ENCODE results near the gene HOMER2.

DNA sequence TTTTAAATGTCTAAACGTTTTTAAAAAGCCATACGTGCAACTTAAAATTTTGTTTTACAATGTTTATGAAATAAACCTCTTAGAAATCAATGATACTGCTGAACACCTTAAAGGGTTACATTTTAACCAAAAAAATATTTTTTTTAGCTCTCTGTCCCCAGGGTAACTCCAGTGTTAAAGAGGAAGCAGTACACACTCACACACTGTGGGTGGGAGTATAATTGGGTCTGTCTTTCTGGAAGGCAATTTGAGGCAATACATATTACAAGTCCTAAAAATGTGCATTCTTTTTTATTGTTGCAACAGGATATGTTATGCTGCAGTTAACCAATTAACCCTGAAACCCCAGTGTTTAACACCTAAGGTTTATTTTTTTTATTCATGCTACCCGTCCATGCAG, 109.0 kb downstream of the HOMER2 start:
- TF ChIP-seq PHF8 (IDR thresholded peaks at IDR 0.05; ENCODE audit: borderline replicate concordance, low read length) (no peak), BACH1 (tag; IDR thresholded peaks at IDR 0.05) (no peak), YBX1 (IDR thresholded peaks at IDR 0.05) (no peak), RBFOX2 (IDR thresholded peaks at IDR 0.05; ENCODE audit: low read depth, low read length) (no peak), CBX2 (IDR thresholded peaks at IDR 0.05; ENCODE audit: insufficient read depth, low read length, poor library complexity, severe bottlenecking) (no peak), MEF2A (IDR thresholded peaks at IDR 0.05; ENCODE audit: control insufficient read depth, low read depth, low read length) (no peak), NCOA4 (IDR thresholded peaks at IDR 0.05; ENCODE audit: partially characterized antibody) (no peak), ZNF668 (CRISPR knock-in tag; IDR thresholded peaks at IDR 0.05) (no peak), SRF (CRISPR knock-in tag; IDR thresholded peaks at IDR 0.05) (no peak), MECOM (CRISPR knock-in tag; IDR thresholded peaks at IDR 0.05) (no peak), ZEB2 (IDR thresholded peaks at IDR 0.05) (no peak)
- TF ChIP-seq, protein P1, sequence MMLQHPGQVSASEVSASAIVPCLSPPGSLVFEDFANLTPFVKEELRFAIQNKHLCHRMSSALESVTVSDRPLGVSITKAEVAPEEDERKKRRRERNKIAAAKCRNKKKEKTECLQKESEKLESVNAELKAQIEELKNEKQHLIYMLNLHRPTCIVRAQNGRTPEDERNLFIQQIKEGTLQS (IDR thresholded peaks at IDR 0.05) = no peak
- TF ChIP-seq, protein P1 (CRISPR knock-in tag; conservative IDR thresholded peaks at IDR 0.05) = no peak

Measured in K562 (cell line).